SU-DHL-6 (cell line): ENCODE data around the gene NUDT3.

Experiments used
- EZH2phosphoT487 ChIP-seq: fragments of 200-600 bp; sonication (generic), shearing (Covaris generic); conservative IDR thresholded peaks from 2 replicates; pipeline ENCODE4 v1.6.1; 2018; ENCODE audit warnings: mild to moderate bottlenecking, antibody characterized with exemption, low read length, moderate library complexity, mixed read lengths
- TF ChIP-seq, protein P1 (sequence below): fragments of 200-600 bp; sonication (generic); IDR thresholded peaks from one replicate; pipeline ENCODE4 v1.5.1; 2017; ENCODE audit warnings: antibody characterized with exemption, mild to moderate bottlenecking, low read length, moderate library complexity; ENCODE audit not compliant: insufficient read depth, poor library complexity, severe bottlenecking

GRCh38 chr6:34324738-34325444 is 67.6 kb downstream of the NUDT3 start:
- TF ChIP-seq, protein P1, sequence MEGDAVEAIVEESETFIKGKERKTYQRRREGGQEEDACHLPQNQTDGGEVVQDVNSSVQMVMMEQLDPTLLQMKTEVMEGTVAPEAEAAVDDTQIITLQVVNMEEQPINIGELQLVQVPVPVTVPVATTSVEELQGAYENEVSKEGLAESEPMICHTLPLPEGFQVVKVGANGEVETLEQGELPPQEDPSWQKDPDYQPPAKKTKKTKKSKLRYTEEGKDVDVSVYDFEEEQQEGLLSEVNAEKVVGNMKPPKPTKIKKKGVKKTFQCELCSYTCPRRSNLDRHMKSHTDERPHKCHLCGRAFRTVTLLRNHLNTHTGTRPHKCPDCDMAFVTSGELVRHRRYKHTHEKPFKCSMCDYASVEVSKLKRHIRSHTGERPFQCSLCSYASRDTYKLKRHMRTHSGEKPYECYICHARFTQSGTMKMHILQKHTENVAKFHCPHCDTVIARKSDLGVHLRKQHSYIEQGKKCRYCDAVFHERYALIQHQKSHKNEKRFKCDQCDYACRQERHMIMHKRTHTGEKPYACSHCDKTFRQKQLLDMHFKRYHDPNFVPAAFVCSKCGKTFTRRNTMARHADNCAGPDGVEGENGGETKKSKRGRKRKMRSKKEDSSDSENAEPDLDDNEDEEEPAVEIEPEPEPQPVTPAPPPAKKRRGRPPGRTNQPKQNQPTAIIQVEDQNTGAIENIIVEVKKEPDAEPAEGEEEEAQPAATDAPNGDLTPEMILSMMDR: no peak
- no peak for TF ChIP-seq EZH2phosphoT487
